Activated CD4-positive, alpha-beta T cell treated with anti-CD3 and anti-CD28 coated beads, Interleukin-2, Interleukin-6, amounts not matched to agents 100 ng/mL and 50 ng/mL, durations not matched to agents 16 hours and 8 hours (primary cell): ENCODE data around the gene SMC5.
"Not testable (repeated sequence)": the region's sequence is repeated elsewhere in the genome, so short reads cannot be mapped to it uniquely, and the experiment has no call there.

ENCODE experiments used
- DNase-seq: peaks from one replicate; pipeline ENCODE4 v3.0.0-alpha.2; 2020

Gene SMC5

GRCh38 chr9:70374962-70375618 lies 116.3 kb downstream of the SMC5 start:
- no peak for DNase-seq

DNA sequence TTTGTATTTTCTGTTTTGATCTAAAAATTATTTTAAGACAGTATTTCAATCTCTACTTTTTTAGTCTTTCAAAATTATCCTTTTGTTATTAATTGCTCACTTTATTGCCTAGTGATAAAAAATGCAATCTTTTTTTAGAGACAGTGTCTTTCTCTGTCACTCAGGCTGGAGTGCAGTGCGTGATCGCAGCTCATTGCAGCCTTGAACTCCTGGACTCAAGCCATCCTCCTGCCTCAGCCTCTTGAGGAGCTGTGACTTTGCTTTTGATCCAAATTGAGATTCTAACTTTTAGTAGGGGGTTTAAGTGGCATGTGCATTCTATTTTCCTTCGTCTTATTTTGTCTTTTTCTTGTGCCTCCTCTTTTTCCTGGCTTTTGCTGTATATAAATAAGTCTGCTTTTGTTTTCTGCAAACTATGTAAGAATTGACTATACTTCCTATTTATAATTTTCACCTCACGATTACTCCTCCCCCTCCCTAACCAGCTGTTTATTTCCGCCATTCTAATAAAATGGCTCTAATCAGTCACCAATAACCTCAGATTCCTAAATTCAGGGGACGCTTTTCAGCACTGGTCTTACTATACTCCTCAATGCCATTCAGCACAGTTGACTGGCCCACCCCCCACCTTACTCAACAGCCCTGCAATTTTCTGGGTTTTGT lies 123.4 kb downstream of the SMC5 start:
- DNase-seq: no peak

- no peak for DNase-seq
These were observed 124.2 kb downstream of the SMC5 start for GRCh38 chr9:70382709-70383605.

- DNase-seq: no peak
These were observed 126.6 kb downstream of the SMC5 start for GRCh38 chr9:70385426-70385825.

- no peak for DNase-seq
These were observed 128.9 kb downstream of the SMC5 start for GRCh38 chr9:70387663-70388062.

DNA sequence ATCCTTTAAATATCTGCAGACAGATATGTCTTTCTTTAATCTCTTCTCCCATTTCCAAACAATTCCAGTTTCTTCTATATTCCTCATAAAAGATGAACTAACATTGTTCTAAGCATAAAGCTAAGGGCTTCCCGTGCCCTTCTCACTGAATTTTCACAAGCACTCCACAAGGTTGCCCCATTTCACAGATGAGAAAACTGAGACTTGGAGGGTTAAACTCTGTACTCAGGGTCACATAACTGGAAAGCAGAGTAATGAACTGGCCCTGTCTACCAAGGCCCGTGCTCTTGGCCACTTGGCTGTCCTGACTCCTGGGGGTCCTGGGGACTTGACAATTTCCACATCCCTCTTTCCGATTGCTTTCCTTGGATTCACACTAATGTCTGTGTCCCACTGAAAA lies 130.4 kb downstream of the SMC5 start:
- DNase-seq: no peak

DNA sequence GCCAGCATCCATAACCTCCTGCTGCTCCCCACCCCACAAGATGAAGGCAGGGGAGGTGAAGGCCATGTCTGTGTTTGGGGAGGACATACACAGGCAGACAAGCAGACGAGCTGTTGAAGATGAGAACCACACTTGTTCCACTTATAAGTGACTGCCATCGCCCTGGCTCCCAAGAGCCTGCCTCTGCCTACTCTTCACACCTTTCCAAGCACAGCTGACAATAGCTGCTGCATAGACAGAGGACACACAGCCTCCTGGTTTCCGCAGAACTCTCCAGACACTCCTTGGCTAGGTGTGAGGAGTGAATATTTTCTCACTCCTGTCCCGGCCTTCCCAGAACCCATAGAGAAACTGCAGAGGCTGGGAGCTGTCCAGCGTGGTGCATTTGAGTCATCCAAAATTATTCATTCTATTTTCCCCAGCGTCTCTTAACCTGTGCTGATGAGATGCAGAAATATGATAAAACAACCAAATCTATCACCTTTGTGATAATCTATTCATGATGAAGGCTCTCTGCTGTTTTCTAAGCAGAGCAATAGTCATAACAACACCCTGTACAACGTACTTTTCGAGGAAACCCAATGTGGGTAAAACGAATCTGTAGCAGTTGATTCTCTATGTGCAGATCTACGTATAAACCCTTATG lies 131.0 kb downstream of the SMC5 start:
- no peak for DNase-seq

DNA sequence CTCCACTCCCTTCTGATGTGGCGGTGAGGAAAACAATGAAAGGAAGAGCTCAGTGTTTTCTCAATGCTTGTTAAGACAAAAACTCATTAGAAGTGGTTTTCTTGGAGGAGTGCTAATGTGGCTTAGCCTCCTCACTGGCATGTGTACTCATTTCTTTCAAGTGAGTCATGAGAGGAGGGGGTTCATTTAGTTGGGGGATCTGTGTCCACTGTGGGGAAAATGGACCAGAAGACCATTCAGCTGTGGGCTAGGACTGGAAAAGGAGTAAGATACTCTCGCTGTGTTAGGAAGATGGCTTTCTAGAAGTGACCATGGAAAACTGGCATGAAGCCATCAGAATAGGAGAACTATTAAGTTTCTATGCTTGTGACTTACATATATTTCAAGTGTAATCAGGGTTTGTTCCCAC lies 132.2 kb downstream of the SMC5 start:
- DNase-seq: no peak

DNA sequence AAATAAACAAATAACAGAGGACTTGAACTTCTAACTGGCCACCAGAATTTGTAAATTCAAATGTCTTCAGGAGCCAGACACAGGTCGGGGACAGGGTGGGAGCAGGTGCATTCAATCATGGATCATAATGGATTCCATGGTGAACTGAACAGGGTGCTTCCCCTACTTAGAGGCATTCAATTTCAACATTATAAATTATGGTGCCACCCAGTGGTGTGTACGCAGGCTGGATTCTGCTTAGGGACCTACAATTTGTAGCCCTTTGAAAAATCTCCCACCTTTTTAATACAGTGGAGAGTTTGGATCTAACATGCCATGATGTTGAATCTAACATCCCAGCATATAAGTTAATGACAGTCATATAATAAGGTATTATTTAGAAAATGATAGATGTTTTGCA lies 133.4 kb downstream of the SMC5 start:
- no peak for DNase-seq

GRCh38 chr9:70392850-70393249 lies 134.1 kb downstream of the SMC5 start:
- DNase-seq: no peak

DNA sequence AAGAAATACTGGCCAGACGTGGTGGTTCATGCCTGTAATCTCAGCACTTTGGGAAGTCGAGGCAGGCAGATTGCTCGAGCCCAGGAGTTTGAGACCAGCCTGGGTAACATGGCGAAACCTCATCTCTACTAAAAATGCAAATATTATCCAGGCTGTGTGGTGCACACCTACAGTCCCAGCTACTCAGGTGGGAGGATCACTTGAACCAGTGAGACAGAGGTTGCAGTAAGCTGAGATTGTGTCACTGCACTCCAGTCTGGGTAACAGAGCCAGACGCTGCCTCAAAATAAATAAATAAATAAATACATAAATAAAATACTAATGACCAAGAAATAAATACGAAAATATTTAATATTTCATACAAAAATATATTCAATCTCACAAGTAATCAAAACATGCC lies 136.9 kb downstream of the SMC5 start:
- DNase-seq: no peak

GRCh38 chr9:70398145-70398556 lies 139.4 kb downstream of the SMC5 start:
- peak; percentile 50 for DNase-seq

DNA sequence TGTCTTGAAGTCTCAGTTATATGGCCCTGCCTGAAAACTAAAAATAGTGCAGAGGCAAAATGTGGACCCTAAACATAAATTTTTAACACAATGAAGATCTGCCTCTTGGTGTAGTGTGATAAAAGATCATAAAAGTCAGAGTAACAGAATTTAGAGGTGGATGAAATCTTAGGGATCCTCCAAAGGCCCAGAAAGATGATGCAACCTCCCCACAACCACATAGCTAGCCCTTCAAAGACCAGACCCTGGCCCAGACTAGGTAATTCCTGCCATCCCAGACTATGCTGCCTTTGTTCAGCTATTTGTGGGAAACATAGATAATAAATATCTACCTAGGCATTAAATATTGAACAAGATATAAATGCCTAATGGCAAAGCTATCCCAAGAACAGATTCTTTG lies 140.4 kb downstream of the SMC5 start:
- no peak for DNase-seq

DNA sequence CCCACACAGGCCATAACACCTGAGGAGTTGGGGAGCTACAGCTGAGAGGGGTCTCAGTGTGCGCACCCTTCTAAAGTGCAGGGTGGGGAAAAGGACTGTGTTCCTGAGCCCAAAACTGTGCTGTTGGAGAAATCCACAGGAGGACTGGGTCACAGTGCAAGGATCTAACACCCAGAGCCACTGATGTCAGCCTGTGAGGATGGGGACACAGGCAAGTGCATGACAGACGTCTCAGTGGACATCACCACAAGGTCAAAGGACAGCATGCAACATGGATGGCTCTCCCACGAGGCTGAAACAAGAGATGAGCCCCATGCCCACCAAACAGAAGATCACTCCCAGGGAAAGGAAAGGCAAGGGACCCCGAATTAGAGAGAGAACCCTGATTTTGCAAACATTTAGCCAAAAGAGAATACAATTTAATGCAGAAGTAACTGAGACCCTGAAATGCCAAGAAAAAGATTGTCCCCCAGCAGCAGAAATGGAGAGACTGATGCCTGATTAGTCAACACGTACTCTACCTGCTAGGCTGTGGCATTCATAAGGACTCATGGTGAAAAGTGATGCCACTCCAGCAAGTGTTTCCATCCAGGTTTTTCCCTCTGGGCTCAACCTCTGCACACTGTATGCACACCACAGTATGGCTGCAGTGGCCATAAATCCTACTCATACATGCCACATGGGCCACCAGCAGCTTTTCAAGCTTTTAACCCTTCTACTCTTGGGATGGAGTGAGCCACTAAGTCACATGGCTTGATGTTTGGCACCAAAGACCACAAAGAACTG lies 141.5 kb downstream of the SMC5 start:
- DNase-seq: no peak

DNA sequence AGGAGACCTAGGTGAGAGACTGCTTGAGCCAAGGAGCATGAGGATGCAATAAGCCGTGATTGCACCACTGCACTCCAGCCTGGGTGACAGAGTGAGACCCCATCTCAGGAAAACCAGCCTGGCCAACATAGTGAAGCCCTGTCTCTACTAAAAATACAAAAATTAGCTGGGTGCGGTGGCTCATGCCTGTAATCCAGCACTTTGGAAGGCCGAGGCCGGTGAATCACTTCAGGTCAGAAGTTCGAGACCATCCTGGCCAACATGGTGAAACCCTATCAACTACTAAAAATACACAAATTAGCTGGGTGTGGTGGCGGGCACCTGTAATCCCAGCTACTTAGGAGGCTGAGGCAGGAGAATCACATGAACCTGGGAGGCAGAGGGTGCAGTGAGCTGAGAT lies 142.5 kb downstream of the SMC5 start:
- not testable (repeated sequence) for DNase-seq

DNA sequence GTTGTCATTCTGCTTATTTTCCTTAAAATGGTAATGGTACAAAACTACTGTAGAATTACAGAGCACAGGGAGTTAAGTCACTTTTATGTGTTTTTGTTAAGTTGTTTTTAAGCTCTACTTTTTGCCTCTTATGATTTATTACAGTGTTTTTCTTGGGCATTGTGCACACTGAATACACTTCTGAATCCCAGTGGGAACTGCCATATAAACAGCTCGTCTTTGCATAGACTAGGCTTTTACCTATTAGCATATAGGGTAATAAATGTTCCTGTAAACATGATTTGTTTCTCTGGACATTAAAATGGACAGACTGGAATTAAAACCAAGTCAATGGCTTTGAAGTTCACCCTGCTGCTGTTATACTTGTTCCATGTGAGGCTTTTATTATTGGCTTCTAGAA lies 143.4 kb downstream of the SMC5 start:
- no peak for DNase-seq

GRCh38 chr9:70403166-70403565 lies 144.4 kb downstream of the SMC5 start:
- DNase-seq: no peak

- DNase-seq: no peak
These were observed 144.8 kb downstream of the SMC5 start for GRCh38 chr9:70403618-70404025.

DNA sequence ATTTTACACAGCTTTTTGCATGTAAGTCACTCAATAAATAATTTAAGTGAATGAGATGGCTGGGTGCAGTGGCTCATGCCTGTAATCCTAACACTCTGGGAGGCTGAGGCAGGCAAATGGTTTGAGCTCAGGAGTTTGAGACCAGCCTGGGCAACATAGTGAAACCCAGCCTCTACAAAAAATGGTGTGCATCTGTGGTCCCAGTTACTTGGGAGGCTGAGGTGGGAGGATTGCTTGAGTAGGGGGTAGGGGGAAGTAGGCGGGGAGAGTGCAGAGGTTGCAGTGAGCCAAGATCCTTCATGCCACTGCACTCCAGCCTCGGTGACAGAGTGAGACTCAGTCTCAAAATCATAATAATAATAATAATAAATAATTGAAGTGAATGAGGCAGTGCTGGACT lies 145.5 kb downstream of the SMC5 start:
- DNase-seq: no peak
